CD4-positive, alpha-beta T cell treated with Interleukin-17A for 1 hour (primary cell): ENCODE results near the gene BATF.
A peak's percentile ranks its signal among the peaks of the same experiment; 100 is the strongest.

Experiments
- DNase-seq: peaks from one replicate; pipeline ENCODE4 v3.0.0-alpha.2; 2020

The BATF gene

GRCh38 chr14:75501080-75501479 lies 21.2 kb upstream of the BATF start:
- no peak for DNase-seq

GRCh38 chr14:75504411-75504810 lies 17.9 kb upstream of the BATF start:
- no peak for DNase-seq

- no peak for DNase-seq
Observed at GRCh38 chr14:75506930-75507329, 15.3 kb upstream of the BATF start.

- no peak for DNase-seq
Observed at GRCh38 chr14:75510547-75510946, 11.7 kb upstream of the BATF start.

GRCh38 chr14:75511201-75511600 lies 11.1 kb upstream of the BATF start:
- DNase-seq = no peak

- peak; percentile 68 for DNase-seq
Observed at GRCh38 chr14:75513911-75514672, 8.2 kb upstream of the BATF start.

- peak; percentile 71 for DNase-seq
Observed at GRCh38 chr14:75514673-75515628, 7.3 kb upstream of the BATF start.

- DNase-seq = no peak
Observed at GRCh38 chr14:75515629-75515996, 6.7 kb upstream of the BATF start.

- DNase-seq = peak; percentile 62
Observed at GRCh38 chr14:75518625-75519024, 3.6 kb upstream of the BATF start.

GRCh38 chr14:75519394-75519793 lies 2.9 kb upstream of the BATF start:
- DNase-seq = no peak

- no peak for DNase-seq
Observed at GRCh38 chr14:75519826-75520728, 2.2 kb upstream of the BATF start.

GRCh38 chr14:75520852-75521251 lies 1.4 kb upstream of the BATF start:
- no peak for DNase-seq

GRCh38 chr14:75521415-75522199 lies 662 bp upstream of the BATF start:
- peak; percentile 30 for DNase-seq

GRCh38 chr14:75522983-75523318 lies 682 bp downstream of the BATF start:
- no peak for DNase-seq

- peak; percentile 40 for DNase-seq
Observed at GRCh38 chr14:75523771-75524171, 1.5 kb downstream of the BATF start.

- DNase-seq = no peak
Observed at GRCh38 chr14:75525969-75526368, 3.7 kb downstream of the BATF start.

GRCh38 chr14:75527449-75528163 lies 5.3 kb downstream of the BATF start:
- peak; percentile 26 for DNase-seq

- no peak for DNase-seq
Observed at GRCh38 chr14:75531256-75531655, 9.0 kb downstream of the BATF start.

- no peak for DNase-seq
Observed at GRCh38 chr14:75531660-75532317, 9.5 kb downstream of the BATF start.

- DNase-seq = no peak
Observed at GRCh38 chr14:75533791-75534555, 11.7 kb downstream of the BATF start.
